DOHH2 (cell line): ENCODE results near the gene PITPNC1.

Experiments used
- EZH2phosphoT487 ChIP-seq: fragments of 200-600 bp; sonication (generic); IDR thresholded peaks from 2 replicates; pipeline ENCODE4 v1.6.1; 2017; ENCODE audit warnings: borderline replicate concordance, mild to moderate bottlenecking, antibody characterized with exemption, low read length, moderate library complexity, mixed read lengths
- TF ChIP-seq, protein P1 (sequence below): fragments of 200-600 bp; sonication (generic); IDR thresholded peaks from one replicate; pipeline ENCODE4 v1.5.1; 2014; ENCODE audit warnings: antibody characterized with exemption, mild to moderate bottlenecking, low read depth, low read length; ENCODE audit not compliant: poor library complexity, severe bottlenecking

DNA sequence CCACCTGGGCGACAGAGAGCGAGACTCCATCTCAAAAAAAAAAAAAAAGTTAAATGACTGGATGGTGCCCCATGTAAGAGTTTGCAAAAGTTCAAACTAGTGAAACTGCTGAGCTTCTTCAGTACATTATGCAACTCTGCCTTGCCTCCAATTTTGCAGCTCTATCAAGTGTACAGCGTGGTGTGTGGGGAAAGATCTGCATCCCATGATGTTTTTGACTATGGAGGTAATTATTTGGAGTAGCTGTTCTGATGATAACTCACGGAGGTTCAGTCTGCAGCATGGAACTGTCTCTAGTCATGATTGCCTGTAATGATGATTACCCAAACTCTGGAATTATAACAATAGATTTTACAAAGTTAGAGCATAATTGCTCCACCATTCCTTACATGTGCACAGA is 149.6 kb downstream of the PITPNC1 start:
- TF ChIP-seq, protein P1, sequence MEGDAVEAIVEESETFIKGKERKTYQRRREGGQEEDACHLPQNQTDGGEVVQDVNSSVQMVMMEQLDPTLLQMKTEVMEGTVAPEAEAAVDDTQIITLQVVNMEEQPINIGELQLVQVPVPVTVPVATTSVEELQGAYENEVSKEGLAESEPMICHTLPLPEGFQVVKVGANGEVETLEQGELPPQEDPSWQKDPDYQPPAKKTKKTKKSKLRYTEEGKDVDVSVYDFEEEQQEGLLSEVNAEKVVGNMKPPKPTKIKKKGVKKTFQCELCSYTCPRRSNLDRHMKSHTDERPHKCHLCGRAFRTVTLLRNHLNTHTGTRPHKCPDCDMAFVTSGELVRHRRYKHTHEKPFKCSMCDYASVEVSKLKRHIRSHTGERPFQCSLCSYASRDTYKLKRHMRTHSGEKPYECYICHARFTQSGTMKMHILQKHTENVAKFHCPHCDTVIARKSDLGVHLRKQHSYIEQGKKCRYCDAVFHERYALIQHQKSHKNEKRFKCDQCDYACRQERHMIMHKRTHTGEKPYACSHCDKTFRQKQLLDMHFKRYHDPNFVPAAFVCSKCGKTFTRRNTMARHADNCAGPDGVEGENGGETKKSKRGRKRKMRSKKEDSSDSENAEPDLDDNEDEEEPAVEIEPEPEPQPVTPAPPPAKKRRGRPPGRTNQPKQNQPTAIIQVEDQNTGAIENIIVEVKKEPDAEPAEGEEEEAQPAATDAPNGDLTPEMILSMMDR, result no peak
- no peak for TF ChIP-seq EZH2phosphoT487
